Stimulated activated naive B cell treated with anti-CD40 and anti-IgM and Interleukin-4, amounts not matched to agents 10 μg/mL and 1 μg/mL and 100 μg/mL, for 72 hours (primary cell): ENCODE measurements around the gene ZNF180.
"Not testable (repeated sequence)": the region's sequence is repeated elsewhere in the genome, so short reads cannot be mapped to it uniquely, and the experiment has no call there.

Experiments
- ATAC-seq, 2 donors: fragments of 150-1000 bp; cut with Tn5 transposase; replicated peaks; 2 replicates each; pipeline ENCODE4 v1.10.0; 2021; ENCODE audit warnings: moderate library complexity in 1 of 2
- DNase-seq: peaks from one replicate; pipeline ENCODE4 v3.0.0; 2021
- H3K27ac Mint-ChIP-seq: one replicate; pipeline ENCODE4 v1.8.0; 2022; ENCODE audit warnings: mild to moderate bottlenecking, mixed read lengths
- H3K27me3 Mint-ChIP-seq, 2 donors: one replicate each; pipeline ENCODE4 v1.8.0; 2022; ENCODE audit warnings: mixed read lengths in 2 of 2
- H3K36me3 Mint-ChIP-seq, 2 donors: one replicate each; pipeline ENCODE4 v1.8.0; 2022; ENCODE audit warnings: mixed read lengths in 2 of 2, mild to moderate bottlenecking in 1 of 2
- H3K4me1 Mint-ChIP-seq, 2 donors: one replicate each; pipeline ENCODE4 v1.8.0; 2022; ENCODE audit warnings: mixed read lengths in 2 of 2, mild to moderate bottlenecking in 1 of 2
- H3K4me3 Mint-ChIP-seq, 2 donors: one replicate each; pipeline ENCODE4 v1.8.0; 2022; ENCODE audit warnings: mild to moderate bottlenecking in 2 of 2, mixed read lengths in 2 of 2, moderate library complexity in 1 of 2
- H3K9me3 Mint-ChIP-seq, 2 donors: one replicate each; pipeline ENCODE4 v1.8.0; 2022; ENCODE audit warnings: mixed read lengths in 2 of 2, mild to moderate bottlenecking in 1 of 2

The ZNF180 gene

DNA sequence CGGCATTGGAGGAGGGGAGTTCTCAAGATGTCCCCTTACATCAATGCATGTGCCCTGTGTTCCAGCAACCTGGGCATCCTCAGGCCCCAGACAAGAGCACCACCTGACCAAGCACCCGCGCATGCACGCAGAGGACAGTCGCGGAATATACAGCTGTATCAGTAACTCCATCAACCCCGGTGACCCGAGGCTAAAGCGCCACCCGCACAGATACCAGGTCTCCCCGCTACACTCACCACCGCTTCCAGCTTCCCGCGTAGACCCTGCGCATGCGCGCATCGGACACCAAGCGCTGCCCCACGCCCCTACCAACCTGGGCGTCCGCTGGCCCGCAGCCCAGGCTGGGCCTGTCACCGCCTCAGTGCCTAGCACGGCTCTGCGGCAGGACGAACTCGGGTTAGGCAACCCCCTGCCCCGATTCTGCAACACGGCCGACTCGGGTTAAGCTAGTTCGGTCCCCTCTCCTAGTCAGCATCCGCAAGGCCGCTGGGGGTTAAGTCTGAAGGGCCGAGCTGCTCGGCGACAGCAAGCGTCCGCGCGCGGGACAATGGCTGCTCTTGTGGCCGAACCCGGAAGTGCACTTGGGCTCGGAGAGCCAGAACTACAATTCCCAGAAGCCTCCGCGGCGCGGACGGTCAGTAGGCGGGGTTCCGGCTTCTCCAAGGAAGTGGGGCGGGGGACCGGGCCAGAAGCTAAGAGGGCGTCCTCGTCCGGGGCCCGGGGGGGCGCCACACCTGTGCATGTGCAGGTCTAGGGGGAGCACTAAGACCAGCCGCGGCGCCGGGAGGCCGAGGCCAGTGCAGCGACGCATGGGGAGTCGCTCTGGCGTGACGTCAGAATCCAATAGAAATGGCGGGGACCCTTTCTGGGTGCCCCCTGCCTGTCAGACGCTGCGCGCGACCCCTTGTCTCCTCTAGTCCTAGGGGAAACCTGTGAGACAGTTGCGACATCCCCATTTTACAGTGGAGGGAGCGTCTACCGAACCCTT lies at the start of gene ZNF180:
ZNF180 (minus strand) TSS at position 561 of the 988 bp plus-strand sequence. CDS start 3,188 bp downstream, outside the sequence.
- Mint-ChIP-seq H3K9me3 (peaks cover 35 to 36% of the 10 kb centered on the region in 2 donors), H3K4me3 (peak within 1 kb of the TSS; percentile 96 to 98), H3K4me1 (peaks cover 37% of the 10 kb centered on the region in 2 donors), H3K27me3 (peaks cover 4 to 11% of the 10 kb centered on the region in 2 donors), H3K27ac (peak within 1 kb of the TSS; percentile 98), H3K36me3 (peaks cover 45 to 60% of the 10 kb centered on the region in 2 donors)
- peak; percentile 89 to 92 for ATAC-seq
- DNase-seq = peak; percentile 93

DNA sequence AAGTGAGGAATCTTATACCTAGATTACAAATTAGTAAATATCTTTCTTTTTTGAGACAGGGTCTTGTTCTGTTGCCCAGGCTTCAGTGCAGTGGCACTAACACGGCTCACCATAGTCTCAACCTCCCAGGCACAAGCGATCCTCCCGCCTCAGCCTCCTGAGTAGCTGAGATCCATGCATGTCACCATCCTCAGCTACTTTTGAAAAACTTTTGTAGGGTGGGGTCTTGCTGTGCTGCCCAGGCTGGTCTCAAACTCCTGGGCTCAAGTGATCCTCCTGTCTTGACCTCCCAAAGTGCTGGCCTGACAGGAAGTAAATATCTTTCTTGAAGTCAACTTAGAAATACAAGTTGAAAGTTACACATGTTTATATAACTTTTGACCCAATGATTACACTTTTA lies 49.2 kb upstream of the ZNF180 start:
- no peak overlapping the region for H3K4me3 Mint-ChIP-seq
- ATAC-seq (no peak), DNase-seq (no peak)
- H3K9me3 Mint-ChIP-seq = peaks cover 7 to 14% of the 10 kb centered on the region in 2 donors
- H3K27ac Mint-ChIP-seq = no peak overlapping the region
- no peaks in the 10 kb centered on the region for H3K4me1 Mint-ChIP-seq
- H3K36me3 Mint-ChIP-seq = peaks cover 0 to 3% of the 10 kb centered on the region in 2 donors
- peaks cover 4 to 25% of the 10 kb centered on the region in 2 donors for H3K27me3 Mint-ChIP-seq

DNA sequence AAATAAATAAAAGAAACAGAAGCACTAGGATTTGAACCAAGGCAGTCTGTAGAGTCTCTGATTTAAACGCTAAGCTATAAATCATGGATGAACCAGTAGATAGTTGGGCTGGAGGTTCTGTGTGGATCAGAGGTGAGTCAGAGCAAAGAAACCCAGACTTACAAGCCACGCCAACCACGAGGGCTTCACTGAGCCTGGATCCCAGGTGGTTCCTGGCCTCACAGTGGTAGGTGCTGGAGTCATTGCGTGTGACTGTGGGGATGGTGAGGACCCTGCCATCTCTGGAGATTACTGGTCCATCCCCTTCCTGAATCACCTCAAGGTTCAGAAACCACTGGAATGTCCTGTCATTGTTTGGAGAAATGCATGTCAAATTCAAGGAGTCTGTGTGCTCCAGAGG lies 48.4 kb upstream of the ZNF180 start:
- no peak for ATAC-seq
- H3K27ac Mint-ChIP-seq = no peak overlapping the region
- peaks cover 8 to 27% of the 10 kb centered on the region in 2 donors for H3K27me3 Mint-ChIP-seq
- peaks cover 0 to 3% of the 10 kb centered on the region in 2 donors for H3K36me3 Mint-ChIP-seq
- peaks cover 7 to 17% of the 10 kb centered on the region in 2 donors for H3K9me3 Mint-ChIP-seq
- DNase-seq = no peak
- H3K4me3 Mint-ChIP-seq = no peak overlapping the region
- no peaks in the 10 kb centered on the region for H3K4me1 Mint-ChIP-seq

GRCh38 chr19:44544031-44544430 lies 43.7 kb upstream of the ZNF180 start:
- DNase-seq (no peak), ATAC-seq (no peak)
- peaks cover 26 to 43% of the 10 kb centered on the region in 2 donors for H3K27me3 Mint-ChIP-seq
- peaks cover 0 to 3% of the 10 kb centered on the region in 2 donors for H3K36me3 Mint-ChIP-seq
- H3K27ac Mint-ChIP-seq = no peak overlapping the region
- no peaks in the 10 kb centered on the region for H3K4me1 Mint-ChIP-seq
- no peak overlapping the region for H3K4me3 Mint-ChIP-seq
- peaks cover 0 to 12% of the 10 kb centered on the region in 2 donors for H3K9me3 Mint-ChIP-seq

GRCh38 chr19:44542671-44543070 lies 42.3 kb upstream of the ZNF180 start:
- H3K27ac Mint-ChIP-seq = no peak overlapping the region
- H3K4me3 Mint-ChIP-seq = no peak overlapping the region
- H3K4me1 Mint-ChIP-seq = no peaks in the 10 kb centered on the region
- H3K27me3 Mint-ChIP-seq = peaks cover 34 to 44% of the 10 kb centered on the region in 2 donors
- ATAC-seq = no peak
- H3K36me3 Mint-ChIP-seq = peaks cover 0 to 3% of the 10 kb centered on the region in 2 donors
- DNase-seq = no peak
- H3K9me3 Mint-ChIP-seq = peaks cover 0 to 19% of the 10 kb centered on the region in 2 donors

DNA sequence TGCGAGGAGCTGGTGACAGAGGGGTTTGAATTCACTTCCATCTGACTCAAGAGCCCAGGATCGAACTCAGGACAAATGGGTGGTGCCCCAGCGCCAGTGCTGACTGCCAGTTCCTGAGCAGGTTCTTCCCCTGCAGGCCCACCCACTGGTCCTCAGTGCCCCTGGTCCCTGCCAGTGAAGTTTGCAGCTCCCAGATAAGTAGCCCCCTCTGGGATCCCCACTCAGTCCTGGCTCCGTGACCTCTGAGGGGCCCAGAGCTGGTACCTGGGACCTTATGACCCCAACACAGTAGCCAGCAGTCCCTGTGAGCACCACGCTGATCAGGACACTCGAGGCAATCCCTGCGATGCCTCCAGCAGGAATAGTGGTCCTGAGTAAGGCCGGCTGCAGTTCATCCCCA lies 40.4 kb upstream of the ZNF180 start:
- H3K27me3 Mint-ChIP-seq = peaks cover 41 to 43% of the 10 kb centered on the region in 2 donors
- ATAC-seq = no peak
- no peak overlapping the region for H3K4me3 Mint-ChIP-seq

GRCh38 chr19:44539991-44540390 lies 39.7 kb upstream of the ZNF180 start:
- no peak for ATAC-seq
- Mint-ChIP-seq H3K36me3 (peaks cover 0 to 4% of the 10 kb centered on the region in 2 donors), H3K4me3 (no peak overlapping the region), H3K27me3 (peaks cover 45 to 48% of the 10 kb centered on the region in 2 donors), H3K27ac (no peak overlapping the region), H3K9me3 (peaks cover 5 to 26% of the 10 kb centered on the region in 2 donors), H3K4me1 (no peaks in the 10 kb centered on the region)
- no peak for DNase-seq

More for the DNA sequence above, 40.4 kb upstream of the ZNF180 start:
- Mint-ChIP-seq H3K4me1 (no peaks in the 10 kb centered on the region), H3K36me3 (no peaks in the 10 kb centered on the region), H3K27ac (no peak overlapping the region), H3K9me3 (peaks cover 0 to 19% of the 10 kb centered on the region in 2 donors)
- no peak for DNase-seq

GRCh38 chr19:44539236-44539826 lies 39.0 kb upstream of the ZNF180 start:
- Mint-ChIP-seq H3K4me3 (no peak overlapping the region), H3K27me3 (peaks cover 45 to 49% of the 10 kb centered on the region in 2 donors), H3K4me1 (no peaks in the 10 kb centered on the region), H3K27ac (no peak overlapping the region), H3K9me3 (peaks cover 6 to 26% of the 10 kb centered on the region in 2 donors), H3K36me3 (peaks cover 0 to 4% of the 10 kb centered on the region in 2 donors)
- no peak for DNase-seq
- ATAC-seq = no peak

DNA sequence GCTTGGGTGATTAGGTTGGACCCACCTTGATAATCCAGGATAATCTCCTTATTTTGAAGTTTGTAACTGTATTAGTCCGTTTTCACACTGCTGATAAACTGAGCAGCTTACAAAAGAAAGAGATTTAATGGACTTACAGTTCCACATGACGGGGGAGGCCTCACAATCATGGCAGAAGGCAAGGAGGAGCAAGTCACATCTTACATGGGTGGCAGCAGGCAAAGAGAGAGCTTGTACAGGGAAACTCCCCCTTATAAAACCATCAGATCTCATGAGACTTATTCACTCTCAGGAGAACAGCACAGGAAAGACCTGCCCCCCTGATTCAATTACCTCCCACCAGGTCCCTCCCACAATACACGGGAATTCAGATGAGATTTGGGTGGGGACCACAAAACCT lies 35.0 kb upstream of the ZNF180 start:
- not testable (repeated sequence) for H3K27ac Mint-ChIP-seq, H3K4me1 Mint-ChIP-seq, H3K36me3 Mint-ChIP-seq, H3K4me3 Mint-ChIP-seq, ATAC-seq, DNase-seq
- peaks cover 13 to 21% of the 10 kb centered on the region in 2 donors for H3K9me3 Mint-ChIP-seq
- H3K27me3 Mint-ChIP-seq = peaks cover 36 to 40% of the 10 kb centered on the region in 2 donors

DNA sequence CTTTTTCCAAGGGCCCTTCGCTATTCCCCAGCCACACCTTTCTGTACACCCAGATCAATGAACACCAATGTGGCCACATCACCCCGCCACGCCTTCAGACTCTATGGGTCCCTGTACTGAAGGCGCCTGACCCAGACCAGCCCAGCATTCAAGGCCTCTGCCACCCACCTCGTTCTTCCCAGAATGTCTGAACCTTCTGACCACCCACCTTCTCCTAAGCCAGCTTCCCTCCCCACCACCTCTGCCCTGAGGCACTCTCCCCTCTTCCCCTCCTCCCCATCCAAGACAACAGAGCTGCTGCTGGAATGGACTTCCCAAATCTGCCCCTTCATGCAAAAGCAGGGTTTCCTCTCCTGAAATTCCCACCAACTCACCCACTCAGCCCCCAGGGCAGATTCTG lies 32.5 kb upstream of the ZNF180 start:
- DNase-seq = no peak

GRCh38 chr19:44530777-44531176 lies 30.5 kb upstream of the ZNF180 start:
- H3K36me3 Mint-ChIP-seq = peaks cover 0 to 4% of the 10 kb centered on the region in 2 donors
- H3K4me1 Mint-ChIP-seq = no peaks in the 10 kb centered on the region
- H3K9me3 Mint-ChIP-seq = peaks cover 14 to 16% of the 10 kb centered on the region in 2 donors
- DNase-seq (no peak), ATAC-seq (no peak)
- no peak overlapping the region for H3K27ac Mint-ChIP-seq
- no peak overlapping the region for H3K4me3 Mint-ChIP-seq
- peaks cover 36 to 39% of the 10 kb centered on the region in 2 donors for H3K27me3 Mint-ChIP-seq

More for the DNA sequence above, 32.5 kb upstream of the ZNF180 start:
- H3K4me3 Mint-ChIP-seq = no peak overlapping the region
- no peak overlapping the region for H3K27ac Mint-ChIP-seq
- H3K27me3 Mint-ChIP-seq = peaks cover 33 to 42% of the 10 kb centered on the region in 2 donors
- H3K36me3 Mint-ChIP-seq = peaks cover 0 to 4% of the 10 kb centered on the region in 2 donors
- H3K4me1 Mint-ChIP-seq = no peaks in the 10 kb centered on the region
- ATAC-seq = no peak
- H3K9me3 Mint-ChIP-seq = peaks cover 15 to 19% of the 10 kb centered on the region in 2 donors

DNA sequence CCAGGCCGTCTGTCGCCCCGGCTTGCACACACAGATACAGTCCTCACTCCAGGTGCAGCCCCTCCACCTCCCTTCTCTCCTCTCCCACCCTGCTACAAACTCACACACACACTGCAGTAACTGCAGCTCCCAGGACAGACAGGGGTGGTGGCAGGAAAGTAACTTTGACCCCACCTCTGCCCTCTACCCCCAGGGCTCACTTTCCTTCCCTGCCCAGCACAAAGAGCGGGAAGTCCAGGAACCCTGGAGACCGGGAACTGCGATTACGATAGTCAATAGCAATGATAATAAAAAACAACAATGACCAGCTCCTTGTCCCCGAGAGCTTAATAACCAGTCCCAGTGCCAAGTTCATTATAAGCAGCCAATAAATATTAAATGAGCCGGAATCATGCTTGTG lies 29.2 kb upstream of the ZNF180 start, which contains the start of gene CEACAM20:
CEACAM20 (minus strand) TSS at position 140 of the 400 bp plus-strand sequence. CDS start 166 bp downstream, outside the sequence.
- Mint-ChIP-seq H3K27me3 (peaks cover 31 to 35% of the 10 kb centered on the region in 2 donors), H3K4me3 (no peak within 1 kb of the TSS), H3K4me1 (no peaks in the 10 kb centered on the region), H3K36me3 (no peaks in the 10 kb centered on the region), H3K9me3 (peaks cover 5 to 11% of the 10 kb centered on the region in 2 donors), H3K27ac (no peak within 1 kb of the TSS)
- DNase-seq = no peak
- no peak for ATAC-seq

GRCh38 chr19:44527554-44527953 lies 27.2 kb upstream of the ZNF180 start:
- Mint-ChIP-seq H3K4me1 (no peaks in the 10 kb centered on the region), H3K4me3 (no peak overlapping the region), H3K27ac (no peak overlapping the region), H3K27me3 (peaks cover 21 to 26% of the 10 kb centered on the region in 2 donors), H3K9me3 (peaks cover 5% of the 10 kb centered on the region in 2 donors), H3K36me3 (no peaks in the 10 kb centered on the region)
- DNase-seq (no peak), ATAC-seq (no peak)

DNA sequence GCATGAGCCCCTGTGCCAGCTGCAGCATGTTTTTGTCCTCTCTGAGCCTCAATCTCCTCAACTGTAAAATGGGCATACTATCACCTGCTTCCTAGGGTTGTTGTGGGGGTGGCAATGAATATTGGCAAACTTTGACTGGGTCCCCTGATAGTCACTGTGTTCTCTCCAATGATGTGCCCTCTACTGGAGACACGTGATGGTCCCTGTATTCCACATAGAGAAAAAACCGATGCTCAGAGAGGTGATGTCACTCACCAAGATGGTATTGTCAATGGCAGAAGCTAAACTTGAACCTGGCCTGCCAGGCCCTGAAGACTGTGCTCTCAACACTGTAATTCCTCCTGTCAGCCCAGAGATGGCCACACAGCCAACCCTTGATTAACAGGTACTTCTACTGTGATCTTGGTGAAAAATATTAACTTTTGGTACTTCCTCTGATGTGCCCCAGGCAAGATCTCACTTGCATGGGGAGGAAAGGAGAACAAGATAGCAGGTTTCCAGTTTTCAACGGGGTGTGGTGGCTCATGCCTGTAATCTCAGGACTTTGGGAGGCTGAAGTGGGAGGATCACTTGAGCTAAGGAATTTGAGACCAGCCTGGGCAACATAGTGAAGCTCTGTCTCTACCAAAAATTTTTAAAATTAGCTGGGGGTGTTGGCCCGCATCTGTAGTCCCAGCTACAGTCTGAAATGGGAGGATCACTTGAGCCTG lies 25.6 kb upstream of the ZNF180 start:
- peaks cover 4 to 5% of the 10 kb centered on the region in 2 donors for H3K9me3 Mint-ChIP-seq
- H3K4me3 Mint-ChIP-seq = no peak overlapping the region
- no peak overlapping the region for H3K27ac Mint-ChIP-seq
- H3K36me3 Mint-ChIP-seq = no peaks in the 10 kb centered on the region
- ATAC-seq = peak in 1 of 2 donors; percentile 10
- DNase-seq = no peak
- H3K4me1 Mint-ChIP-seq = no peaks in the 10 kb centered on the region
- peaks cover 20 to 24% of the 10 kb centered on the region in 2 donors for H3K27me3 Mint-ChIP-seq
